ENCODE measurements around the gene SH2D6.
A peak's percentile ranks its signal among the peaks of the same experiment; 100 is the strongest.

SH2D6 gene

DNA sequence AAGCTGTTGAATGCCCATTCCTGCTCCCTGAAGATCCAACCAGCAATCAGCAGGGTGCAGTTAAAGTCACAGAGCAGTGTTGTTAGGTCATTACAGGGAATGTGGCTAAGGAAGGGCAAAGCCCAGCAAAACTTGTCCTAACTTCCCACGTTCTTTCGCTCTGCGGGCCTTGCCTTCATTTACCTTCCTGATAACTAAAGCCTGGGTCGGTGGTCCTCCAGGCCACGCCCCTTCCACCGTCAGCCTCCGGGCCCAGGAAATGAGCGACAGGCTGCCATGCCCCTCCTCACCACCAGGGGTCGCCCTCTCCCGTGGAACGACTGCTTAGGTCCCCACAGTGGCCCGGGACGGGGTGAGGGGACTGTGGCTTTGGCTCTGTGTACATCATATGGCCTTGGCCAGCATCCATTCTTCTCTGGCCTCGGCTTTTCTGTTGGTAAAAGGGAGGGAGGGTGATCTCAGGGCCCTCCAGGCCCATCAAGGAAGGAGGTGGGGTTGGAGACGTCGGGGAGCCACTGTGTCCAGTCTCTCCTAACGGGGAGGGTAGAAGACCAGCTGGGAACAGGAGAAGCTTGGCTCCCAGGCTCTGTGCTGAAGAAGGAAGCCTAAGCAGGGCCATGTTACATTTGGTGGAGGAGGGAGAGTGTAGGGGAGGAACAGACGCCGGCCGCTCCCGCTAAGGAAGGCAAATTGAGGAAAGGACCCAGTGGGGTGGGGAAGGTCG is 2.2 kb downstream of the SH2D6 start:
- TF ChIP-seq, protein P1, sequence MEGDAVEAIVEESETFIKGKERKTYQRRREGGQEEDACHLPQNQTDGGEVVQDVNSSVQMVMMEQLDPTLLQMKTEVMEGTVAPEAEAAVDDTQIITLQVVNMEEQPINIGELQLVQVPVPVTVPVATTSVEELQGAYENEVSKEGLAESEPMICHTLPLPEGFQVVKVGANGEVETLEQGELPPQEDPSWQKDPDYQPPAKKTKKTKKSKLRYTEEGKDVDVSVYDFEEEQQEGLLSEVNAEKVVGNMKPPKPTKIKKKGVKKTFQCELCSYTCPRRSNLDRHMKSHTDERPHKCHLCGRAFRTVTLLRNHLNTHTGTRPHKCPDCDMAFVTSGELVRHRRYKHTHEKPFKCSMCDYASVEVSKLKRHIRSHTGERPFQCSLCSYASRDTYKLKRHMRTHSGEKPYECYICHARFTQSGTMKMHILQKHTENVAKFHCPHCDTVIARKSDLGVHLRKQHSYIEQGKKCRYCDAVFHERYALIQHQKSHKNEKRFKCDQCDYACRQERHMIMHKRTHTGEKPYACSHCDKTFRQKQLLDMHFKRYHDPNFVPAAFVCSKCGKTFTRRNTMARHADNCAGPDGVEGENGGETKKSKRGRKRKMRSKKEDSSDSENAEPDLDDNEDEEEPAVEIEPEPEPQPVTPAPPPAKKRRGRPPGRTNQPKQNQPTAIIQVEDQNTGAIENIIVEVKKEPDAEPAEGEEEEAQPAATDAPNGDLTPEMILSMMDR (conservative IDR thresholded peaks at IDR 0.05), result peak; percentile 97
- peak overlapping the region; percentile 99 for H3K27ac ChIP-seq

DNA sequence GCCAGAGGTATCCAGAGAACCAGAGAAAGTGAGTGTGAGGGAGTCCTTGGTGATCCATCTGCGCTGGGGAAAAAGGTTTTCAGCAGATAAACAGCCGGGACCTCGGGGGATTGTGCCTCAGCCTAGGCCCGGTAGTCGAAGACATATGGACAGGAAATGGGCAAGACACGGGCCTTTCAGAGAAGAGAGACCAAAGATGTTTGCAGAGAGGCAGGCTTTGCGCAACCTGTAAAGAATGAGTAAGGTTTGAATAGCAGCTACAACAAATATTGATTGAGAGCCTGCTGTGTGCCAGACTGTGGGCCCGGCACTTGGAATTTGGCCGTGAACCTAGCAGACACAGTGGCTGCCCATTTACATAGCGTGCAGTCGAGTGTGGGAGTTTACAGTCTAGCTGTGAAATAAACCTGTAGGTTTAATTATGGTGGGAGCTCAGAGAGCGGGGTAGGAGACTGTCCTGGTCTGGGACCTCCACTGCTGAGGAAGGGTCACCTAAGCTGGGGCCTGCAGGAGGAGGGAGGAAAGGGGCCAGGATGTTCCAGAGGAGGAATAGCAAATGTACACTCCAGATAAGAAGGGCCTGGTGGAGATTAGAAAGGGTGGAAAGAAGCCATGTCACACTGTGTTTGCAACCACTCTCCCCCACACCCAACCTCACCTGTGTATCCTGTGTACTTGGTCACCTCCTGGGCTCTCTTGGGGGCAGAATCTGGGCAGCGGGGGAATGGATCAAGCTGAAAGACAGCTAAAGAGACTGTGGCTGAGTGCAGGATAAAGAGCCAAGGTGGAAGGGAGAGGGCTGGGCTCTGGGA is 3.0 kb downstream of the SH2D6 start:
- TF ChIP-seq, protein P1 (conservative IDR thresholded peaks at IDR 0.05), result no peak
- H3K27ac ChIP-seq, result peak overlapping the region; percentile 99

DNA sequence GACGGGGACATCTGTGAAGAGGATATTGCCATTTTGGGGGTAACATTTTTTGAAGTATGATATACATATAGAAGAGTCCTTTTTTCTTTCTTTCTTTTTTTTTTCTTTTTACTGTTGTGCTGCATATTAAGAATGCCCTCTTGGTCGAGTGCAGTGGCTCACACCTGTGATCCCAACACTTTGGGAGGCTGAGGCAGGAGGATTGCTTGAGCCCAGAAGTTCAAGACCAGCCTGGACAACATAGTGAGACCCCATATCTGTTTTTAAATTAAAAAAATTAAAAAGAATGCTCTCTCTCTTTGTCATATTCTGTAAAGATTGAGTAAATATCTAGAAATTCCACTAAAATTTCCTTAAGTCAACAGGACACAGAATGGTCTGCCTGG is 3.6 kb downstream of the SH2D6 start:
- TF ChIP-seq, protein P1 (conservative IDR thresholded peaks at IDR 0.05), result no peak
- peak overlapping the region; percentile 99 for H3K27ac ChIP-seq

DNA sequence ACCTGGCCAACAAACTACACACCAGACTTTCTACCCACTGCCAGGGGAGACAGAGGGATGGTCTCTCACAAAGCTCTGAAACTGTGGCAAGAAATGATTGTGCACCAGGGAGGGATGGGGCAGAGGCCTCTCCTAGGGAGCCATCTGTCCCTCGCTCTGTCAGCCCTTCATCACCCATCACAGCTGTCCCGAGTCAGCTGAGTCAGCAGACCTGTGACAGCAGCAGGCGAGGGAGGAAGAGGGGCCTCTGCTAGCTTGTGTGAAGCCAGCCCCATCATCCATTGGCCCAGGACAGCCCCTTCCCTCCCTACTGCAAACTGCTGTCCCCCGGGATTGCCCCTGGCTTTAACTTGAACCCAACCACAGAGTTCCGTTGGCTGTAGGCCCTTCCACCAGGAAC is 5.0 kb downstream of the SH2D6 start:
- TF ChIP-seq, protein P1 (conservative IDR thresholded peaks at IDR 0.05), result no peak
- peak overlapping the region; percentile 99 for H3K27ac ChIP-seq

DNA sequence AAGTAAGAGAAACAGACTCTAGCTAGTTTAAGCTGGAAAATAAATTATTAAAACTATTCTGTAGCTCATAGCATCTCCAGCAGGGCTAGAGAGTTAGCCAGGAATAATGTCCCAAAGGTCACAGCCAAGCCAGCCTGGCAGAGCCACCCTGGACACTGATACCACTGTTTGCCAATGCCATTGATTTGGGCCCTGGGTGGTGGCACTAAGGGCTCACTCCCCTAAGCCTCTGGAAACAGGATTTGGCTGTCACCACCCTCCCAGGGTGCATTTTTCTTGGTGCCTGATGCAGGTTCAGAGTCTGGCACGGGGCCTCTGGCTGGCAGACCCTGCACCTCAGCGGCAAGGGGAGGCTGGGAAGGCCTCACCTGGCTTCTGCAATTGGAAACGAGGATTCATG is 7.1 kb downstream of the SH2D6 start:
- H3K27ac ChIP-seq, result no peak overlapping the region
- TF ChIP-seq, protein P1 (conservative IDR thresholded peaks at IDR 0.05), result no peak

DNA sequence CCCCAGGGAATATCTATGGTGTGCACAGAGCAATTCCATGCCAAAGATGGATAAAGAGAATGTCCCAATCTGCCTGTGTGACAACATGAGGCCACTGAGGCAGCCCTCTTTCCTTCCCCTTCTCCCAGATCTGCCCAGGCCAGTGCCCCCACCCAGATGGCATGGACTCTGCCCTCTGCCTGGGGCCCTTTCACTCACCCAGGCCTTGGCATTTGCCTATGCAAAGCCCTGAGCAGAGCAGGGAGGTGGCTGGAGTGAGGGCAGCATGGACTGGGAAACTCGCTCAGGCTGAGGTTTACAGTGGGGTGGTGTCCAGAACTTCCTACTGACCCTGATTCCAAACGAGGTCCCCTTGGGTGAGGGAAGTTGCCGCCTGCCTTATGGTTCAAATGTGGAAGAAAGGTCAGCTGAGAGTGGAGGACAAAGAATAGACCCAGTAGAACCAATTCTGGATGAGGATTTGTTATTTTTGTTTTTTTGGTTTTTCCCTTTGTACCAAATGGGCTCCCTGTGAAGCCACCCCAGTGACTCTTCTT is 8.9 kb downstream of the SH2D6 start:
- TF ChIP-seq, protein P1 (conservative IDR thresholded peaks at IDR 0.05), result no peak
- no peak overlapping the region for H3K27ac ChIP-seq

DNA sequence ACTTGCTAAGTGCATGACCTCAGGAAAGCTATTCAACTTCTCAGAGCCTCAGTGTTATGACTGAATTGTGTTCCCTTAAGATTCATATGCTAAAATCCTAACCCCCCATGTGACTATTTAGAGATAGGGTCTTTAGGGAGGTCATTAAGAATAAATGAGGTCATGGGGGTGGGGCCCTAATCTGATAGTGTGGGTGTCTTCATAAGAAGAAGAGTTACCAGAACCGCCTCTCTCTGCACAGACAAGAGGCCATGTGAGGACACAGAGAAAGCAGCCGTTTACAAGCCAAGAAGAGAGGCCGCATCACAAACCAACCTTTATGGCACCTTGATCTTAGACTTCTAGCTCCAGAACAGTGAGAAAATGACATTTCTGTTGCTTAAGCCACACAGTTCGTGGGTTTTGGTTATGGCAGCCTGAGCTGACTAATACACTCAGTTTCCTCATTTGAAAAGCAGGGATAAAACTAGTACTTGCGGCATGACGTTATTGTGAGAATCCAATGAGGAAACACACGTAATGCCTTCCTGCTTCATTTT is 9.9 kb downstream of the SH2D6 start:
- TF ChIP-seq, protein P1 (conservative IDR thresholded peaks at IDR 0.05), result no peak
- H3K27ac ChIP-seq, result no peak overlapping the region
